ENCODE results near the gene UBL3.
A peak's percentile ranks its signal among the peaks of the same experiment; 100 is the strongest.

The UBL3 gene

DNA sequence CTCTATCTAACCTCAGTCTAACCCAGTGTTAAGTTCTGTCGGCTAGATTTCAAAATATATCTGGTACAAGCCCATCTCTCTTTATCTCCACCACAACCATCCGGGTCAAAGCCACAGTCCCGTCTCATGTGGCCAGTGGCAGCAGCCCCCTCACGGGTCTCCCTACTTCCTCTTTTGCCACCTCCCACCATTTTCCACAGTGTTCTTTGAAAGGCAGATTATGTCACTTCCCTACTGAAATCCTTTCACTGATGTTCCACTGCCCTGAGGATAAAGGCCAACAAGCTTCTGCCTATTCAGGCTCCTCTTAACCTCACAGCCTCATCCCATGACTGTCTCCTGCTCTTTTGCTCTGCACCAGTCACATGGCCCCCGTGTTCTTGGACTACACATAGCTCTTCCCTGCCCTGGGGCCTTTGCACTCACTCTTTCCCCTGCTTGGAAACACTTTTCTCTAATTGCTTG lies 117.2 kb downstream of the UBL3 start:
- CTCF ChIA-PET: no interaction called here
- POLR2A ChIA-PET: no interaction called here

DNA sequence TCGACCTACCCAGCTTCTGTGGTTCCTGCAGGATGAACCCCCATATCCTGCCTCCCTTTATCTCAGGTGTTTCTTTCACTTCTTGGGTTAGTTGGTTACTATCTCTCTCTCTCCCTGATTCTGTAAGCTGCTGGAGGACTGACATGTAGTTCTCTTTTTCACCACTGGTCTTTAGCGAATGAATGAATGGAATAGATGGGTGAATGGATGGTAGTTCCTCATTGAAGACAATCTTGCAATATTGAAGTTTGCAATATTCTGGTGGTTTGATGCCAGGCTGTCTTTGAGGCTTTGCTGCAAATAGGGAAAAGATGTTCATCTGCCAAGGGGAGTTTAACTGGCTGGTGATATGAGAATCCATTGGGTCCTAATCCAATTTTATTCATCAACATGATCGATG lies 120.2 kb downstream of the UBL3 start:
- H3K4me1 ChIP-seq (ENCODE audit: control insufficient read depth, insufficient read depth, low read length): no peaks in the 10 kb centered on the region
- TF ChIP-seq KLF9 (tag by site-specific recombination; IDR thresholded peaks at IDR 0.05; ENCODE audit: low read depth) (no peak), ZXDB (tag by site-specific recombination; IDR thresholded peaks at IDR 0.05) (no peak), ZNF561 (tag by site-specific recombination; IDR thresholded peaks at IDR 0.05; ENCODE audit: borderline replicate concordance) (no peak), ZNF521 (tag by site-specific recombination; IDR thresholded peaks at IDR 0.05) (no peak), ZNF48 (tag by site-specific recombination; IDR thresholded peaks at IDR 0.05) (no peak), ZNF132 (tag by site-specific recombination; IDR thresholded peaks at IDR 0.05; ENCODE audit: borderline replicate concordance) (no peak)
- H3K36me3 ChIP-seq (ENCODE audit: control insufficient read depth in 2 of 2, insufficient read depth in 1 of 2, low read length in 2 of 2): no peaks in the 10 kb centered on the region
- ChIA-PET CTCF (interaction anchor here (0.5 to 1.6 kb wide), 2 partner anchors 11 to 23 kb away, joined by 3 to 4 read pairs; no protein-coding TSS in a partner anchor), POLR2A (no interaction called here)
- no peak overlapping the region for H3K4me3 ChIP-seq (ENCODE audit: low read depth, low read length)
- no peaks in the 10 kb centered on the region for H3K9me3 ChIP-seq (ENCODE audit: control insufficient read depth, insufficient read depth, low read depth, low read length)
- H3K27ac ChIP-seq (ENCODE audit: extremely low read depth, low read depth, low read length): no peak overlapping the region

More for the DNA sequence above, 117.2 kb downstream of the UBL3 start:
- Histone ChIP-seq H3K36me3 (ENCODE audit: control insufficient read depth in 2 of 2, insufficient read depth in 1 of 2, low read length in 2 of 2) (no peaks in the 10 kb centered on the region), H3K9me3 (ENCODE audit: control insufficient read depth, insufficient read depth, low read depth, low read length) (no peaks in the 10 kb centered on the region), H3K27ac (ENCODE audit: extremely low read depth, low read depth, low read length) (no peak overlapping the region), H3K4me3 (ENCODE audit: low read depth, low read length) (no peak overlapping the region), H3K4me1 (ENCODE audit: control insufficient read depth, insufficient read depth, low read length) (no peaks in the 10 kb centered on the region)
- TF ChIP-seq TRIM28 (IDR thresholded peaks at IDR 0.05; ENCODE audit: borderline replicate concordance, low read length) (peak; percentile 41; the same call in 1 of the 2 replicates), ZNF391 (tag by site-specific recombination; IDR thresholded peaks at IDR 0.05; ENCODE audit: borderline replicate concordance, low read depth) (no peak), ZNF530 (tag by site-specific recombination; IDR thresholded peaks at IDR 0.05; ENCODE audit: low read depth) (no peak), FEZF1 (tag by site-specific recombination; IDR thresholded peaks at IDR 0.05) (peak; percentile 30; the same call in 1 of the 2 replicates), ZNF623 (tag by site-specific recombination; IDR thresholded peaks at IDR 0.05) (peak; percentile 80), ZNF544 (tag by site-specific recombination; IDR thresholded peaks at IDR 0.05) (no peak), OSR2 (tag by site-specific recombination; IDR thresholded peaks at IDR 0.05) (no peak), GLIS1 (tag by site-specific recombination; IDR thresholded peaks at IDR 0.05) (0 out of 2 replicates have a peak, but pooled peaks have one; percentile 10), ZXDB (tag by site-specific recombination; IDR thresholded peaks at IDR 0.05) (no peak), BCL11A (tag by site-specific recombination; IDR thresholded peaks at IDR 0.05; ENCODE audit: low read depth) (no peak), ZFP37 (tag by site-specific recombination; IDR thresholded peaks at IDR 0.05) (no peak), ZNF473 (tag by site-specific recombination; IDR thresholded peaks at IDR 0.05) (no peak), OVOL3 (tag by site-specific recombination; IDR thresholded peaks at IDR 0.05) (no peak)
- TF ChIP-seq, protein P1, sequence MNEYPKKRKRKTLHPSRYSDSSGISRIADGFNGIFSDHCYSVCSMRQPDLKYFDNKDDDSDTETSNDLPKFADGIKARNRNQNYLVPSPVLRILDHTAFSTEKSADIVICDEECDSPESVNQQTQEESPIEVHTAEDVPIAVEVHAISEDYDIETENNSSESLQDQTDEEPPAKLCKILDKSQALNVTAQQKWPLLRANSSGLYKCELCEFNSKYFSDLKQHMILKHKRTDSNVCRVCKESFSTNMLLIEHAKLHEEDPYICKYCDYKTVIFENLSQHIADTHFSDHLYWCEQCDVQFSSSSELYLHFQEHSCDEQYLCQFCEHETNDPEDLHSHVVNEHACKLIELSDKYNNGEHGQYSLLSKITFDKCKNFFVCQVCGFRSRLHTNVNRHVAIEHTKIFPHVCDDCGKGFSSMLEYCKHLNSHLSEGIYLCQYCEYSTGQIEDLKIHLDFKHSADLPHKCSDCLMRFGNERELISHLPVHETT (tag by site-specific recombination; IDR thresholded peaks at IDR 0.05): no peak
- TF ChIP-seq, protein P2, sequence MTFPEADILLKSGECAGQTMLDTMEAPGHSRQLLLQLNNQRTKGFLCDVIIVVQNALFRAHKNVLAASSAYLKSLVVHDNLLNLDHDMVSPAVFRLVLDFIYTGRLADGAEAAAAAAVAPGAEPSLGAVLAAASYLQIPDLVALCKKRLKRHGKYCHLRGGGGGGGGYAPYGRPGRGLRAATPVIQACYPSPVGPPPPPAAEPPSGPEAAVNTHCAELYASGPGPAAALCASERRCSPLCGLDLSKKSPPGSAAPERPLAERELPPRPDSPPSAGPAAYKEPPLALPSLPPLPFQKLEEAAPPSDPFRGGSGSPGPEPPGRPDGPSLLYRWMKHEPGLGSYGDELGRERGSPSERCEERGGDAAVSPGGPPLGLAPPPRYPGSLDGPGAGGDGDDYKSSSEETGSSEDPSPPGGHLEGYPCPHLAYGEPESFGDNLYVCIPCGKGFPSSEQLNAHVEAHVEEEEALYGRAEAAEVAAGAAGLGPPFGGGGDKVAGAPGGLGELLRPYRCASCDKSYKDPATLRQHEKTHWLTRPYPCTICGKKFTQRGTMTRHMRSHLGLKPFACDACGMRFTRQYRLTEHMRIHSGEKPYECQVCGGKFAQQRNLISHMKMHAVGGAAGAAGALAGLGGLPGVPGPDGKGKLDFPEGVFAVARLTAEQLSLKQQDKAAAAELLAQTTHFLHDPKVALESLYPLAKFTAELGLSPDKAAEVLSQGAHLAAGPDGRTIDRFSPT (tag by site-specific recombination; IDR thresholded peaks at IDR 0.05): peak; percentile 32; the same call in 1 of the 2 replicates
- TF ChIP-seq, protein P3, sequence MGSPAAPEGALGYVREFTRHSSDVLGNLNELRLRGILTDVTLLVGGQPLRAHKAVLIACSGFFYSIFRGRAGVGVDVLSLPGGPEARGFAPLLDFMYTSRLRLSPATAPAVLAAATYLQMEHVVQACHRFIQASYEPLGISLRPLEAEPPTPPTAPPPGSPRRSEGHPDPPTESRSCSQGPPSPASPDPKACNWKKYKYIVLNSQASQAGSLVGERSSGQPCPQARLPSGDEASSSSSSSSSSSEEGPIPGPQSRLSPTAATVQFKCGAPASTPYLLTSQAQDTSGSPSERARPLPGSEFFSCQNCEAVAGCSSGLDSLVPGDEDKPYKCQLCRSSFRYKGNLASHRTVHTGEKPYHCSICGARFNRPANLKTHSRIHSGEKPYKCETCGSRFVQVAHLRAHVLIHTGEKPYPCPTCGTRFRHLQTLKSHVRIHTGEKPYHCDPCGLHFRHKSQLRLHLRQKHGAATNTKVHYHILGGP (tag by site-specific recombination; IDR thresholded peaks at IDR 0.05): peak; percentile 20; the same call in 1 of the 2 replicates
